PFSK-1 (cell line): ENCODE measurements around the gene KRTAP10-10.

Experiments
- FOXP2 ChIP-seq: optimal IDR thresholded peaks from 2 replicates; pipeline ENCODE3; 2011; ENCODE audit warnings: borderline replicate concordance, control low read depth, inconsistent platforms; ENCODE audit not compliant: insufficient read depth; ENCODE audit errors: extremely low read length, extremely low read depth
- POLR2AphosphoS5 ChIP-seq: IDR thresholded peaks from 2 replicates; pipeline ENCODE4 v1.6.1; 2012; ENCODE audit warnings: low read depth, mild to moderate bottlenecking, control low read depth, low read length, moderate library complexity
- SIN3A ChIP-seq: IDR thresholded peaks from 2 replicates; pipeline ENCODE4 v1.6.1; 2012; ENCODE audit warnings: mild to moderate bottlenecking, low read length, moderate library complexity, borderline replicate concordance; ENCODE audit not compliant: insufficient read depth

GRCh38 chr21:44616591-44616926 lies 20.6 kb upstream of the KRTAP10-10 start:
- no peak for TF ChIP-seq FOXP2
- TF ChIP-seq POLR2AphosphoS5: no peak
- TF ChIP-seq SIN3A: no peak
